K562 (cell line): ENCODE results near the gene FLT1. TPM values are rescaled to one million over a fixed set of nuclear protein-coding genes. Genes with fewer than 3 reads are reported as not detected.

Source experiments
- ATAC-seq: fragments of 200-7000 bp; cut with Tn5 transposase; 3 replicates; pipeline ENCODE4 v1.9.1; 2020; ENCODE audit warnings: moderate library complexity
- BruUV-seq: library from RNA; stranded (reverse); fragments of 400-500 nt; replicated peaks from 2 replicates; lab custom pipeline; 2021; lab: Mats Ljungman, UMichigan
- CTCF ChIA-PET: fragments of 300-600 bp; formaldehyde crosslinking; extraction: SDS; loops from one replicate; lab custom pipeline; 2021; ENCODE audit warnings: low intra/inter-chr PET ratio; lab: Yijun Ruan, JAX
- POLR2A ChIA-PET: fragments of 300-600, 350-650 bp; sonication (Branson Sonifier 250); formaldehyde crosslinking; extraction: SDS; loops from one replicate; lab custom pipeline; 2021; ENCODE audit warnings: antibody characterized with exemption, inconsistent platforms; lab: Yijun Ruan, JAX
- DNase-seq, 4 experiments: peaks; one replicate each; pipeline versions ENCODE4 v3.0.0 to v3.0.0-alpha.2; 2011 to 2018; ENCODE audit warnings: low spot score in 3 of 4, mixed read lengths in 3 of 4; ENCODE audit errors: extremely low read depth in 1 of 4
- FAIRE-seq: peaks from 2 replicates; lab custom pipeline; 2011; peaks lifted over from hg19 to GRCh38; lab: Jason Lieb, UNC
- H2AFZ ChIP-seq: 2 replicates; pipeline ENCODE4 v1.6.0; 2011; ENCODE audit warnings: low read depth, low read length, control low read depth, inconsistent platforms
- H3K27ac ChIP-seq: fragments of 200-600 bp; 3 replicates; pipeline ENCODE4 v1.8.0; 2011; ENCODE audit warnings: low read depth, mild to moderate bottlenecking, control low read depth, inconsistent platforms, low read length, moderate library complexity, mixed read lengths; ENCODE audit errors: extremely low read depth
- H3K27me3 ChIP-seq, 2 experiments: fragments of 300-600 bp in 1 of 2; 2 replicates in 1 of 2; 3 replicates in 1 of 2; pipeline versions ENCODE4 v1.6.0 to v1.8.0; 2011; ENCODE audit warnings: inconsistent platforms in 2 of 2, low read length in 2 of 2, mild to moderate bottlenecking in 1 of 2, mixed read lengths in 1 of 2, moderate library complexity in 1 of 2; ENCODE audit not compliant: control insufficient read depth in 2 of 2, insufficient read depth in 2 of 2
- H3K36me3 ChIP-seq: fragments of 300-600 bp; 3 replicates; pipeline ENCODE4 v1.8.0; 2011; ENCODE audit warnings: mild to moderate bottlenecking, low read length, inconsistent platforms; ENCODE audit not compliant: control insufficient read depth, insufficient read depth
- H3K4me1 ChIP-seq, 2 experiments: fragments of 200-600 bp in 1 of 2; replicated peaks in 1 of 2; 2 replicates in 1 of 2; 3 replicates in 1 of 2; pipeline versions ENCODE4 v1.5.1 to v1.8.0; 2011; ENCODE audit warnings: inconsistent platforms in 2 of 2, low read length in 2 of 2, mild to moderate bottlenecking in 1 of 2, mixed read lengths in 1 of 2, moderate library complexity in 1 of 2; ENCODE audit not compliant: control insufficient read depth in 2 of 2, insufficient read depth in 2 of 2
- H3K4me2 ChIP-seq: 2 replicates; pipeline ENCODE4 v1.6.1; 2011; ENCODE audit warnings: low read length, control low read depth, inconsistent platforms, mixed read lengths; ENCODE audit not compliant: insufficient read depth
- H3K4me3 ChIP-seq: fragments of 200-600 bp; sonication (generic), shearing (Covaris generic); 2 replicates; pipeline ENCODE4 v1.5.1; 2016; ENCODE audit warnings: control low read depth, inconsistent platforms
- H3K79me2 ChIP-seq: fragments of 200-600 bp; 3 replicates; pipeline ENCODE4 v1.8.0; 2011; ENCODE audit warnings: low read length, inconsistent platforms; ENCODE audit not compliant: control insufficient read depth, insufficient read depth
- H3K9ac ChIP-seq, 2 experiments: 2 replicates each; pipeline versions ENCODE4 v1.6.0 to v1.6.1; 2011; ENCODE audit warnings: low read depth in 2 of 2, low read length in 2 of 2, control low read depth in 1 of 2, inconsistent platforms in 1 of 2, mild to moderate bottlenecking in 1 of 2, mixed read lengths in 1 of 2; ENCODE audit not compliant: insufficient read depth in 1 of 2
- H3K9me1 ChIP-seq: one replicate; pipeline ENCODE4 v1.6.0; 2011; ENCODE audit warnings: inconsistent platforms, mild to moderate bottlenecking, low read length, moderate library complexity; ENCODE audit not compliant: control insufficient read depth, insufficient read depth
- H3K9me3 ChIP-seq: replicated peaks from 2 replicates; pipeline ENCODE4 v1.5.1; 2011; ENCODE audit warnings: low read depth, low read length, inconsistent platforms; ENCODE audit not compliant: control insufficient read depth, insufficient read depth
- H4K20me1 ChIP-seq: replicated peaks from 2 replicates; pipeline ENCODE4 v1.6.1; 2011; ENCODE audit warnings: low read length, inconsistent platforms, mixed read lengths; ENCODE audit not compliant: control insufficient read depth, insufficient read depth
- ARID3B ChIP-seq: fragments of 250-450 bp; sonication (Bioruptor Pico); IDR thresholded peaks from 2 replicates; pipeline ENCODE4 v1.4.0; 2020; ENCODE audit warnings: borderline replicate concordance
- KAT8 ChIP-seq: fragments of 450-650 bp; IDR thresholded peaks from 2 replicates; pipeline ENCODE4 v1.6.1; 2016; ENCODE audit warnings: low read depth, mild to moderate bottlenecking
- TBP ChIP-seq: optimal IDR thresholded peaks from 2 replicates; pipeline ENCODE3; 2011; ENCODE audit warnings: low read depth, low read length, improper control_type of control experiment
- ZNF184 ChIP-seq: sonication (generic); formaldehyde crosslinking; IDR thresholded peaks from 2 replicates; pipeline ENCODE4 v1.5.0; 2020; ENCODE audit warnings: missing genetic modification reagents
- ZNF707 ChIP-seq: fragments of 250-450 bp; sonication (Bioruptor Pico); conservative IDR thresholded peaks from 2 replicates; pipeline ENCODE4 v1.8.0; 2022; ENCODE audit warnings: inconsistent platforms, mild to moderate bottlenecking, moderate library complexity
- WGBS: fragments of 100-300 bp; shearing (Covaris generic); methylation state at CpG from one replicate; pipeline ENCODE4 v1.1.6; 2016; ENCODE audit warnings: low coverage, mixed read lengths; ENCODE audit not compliant: insufficient coverage; ENCODE audit errors: missing lambda C conversion rate; 5-methylcytosine and 5-hydroxymethylcytosine counted together
- in situ Hi-C: fragments of 300-500 bp; cut with MboI; formaldehyde crosslinking; loops from 4 replicates; pipeline ENCODE4 v1.15.0; 2018; ENCODE audit warnings: inconsistent platforms, mixed read lengths
- intact Hi-C: fragments of 100-400 bp; cut with micrococcal nuclease; formaldehyde crosslinking; loops from 2 replicates; pipeline ENCODE4 v1.14.2; 2022
- polyA plus RNA-seq, 8 experiments: library from polyadenylated mRNA; depleted of rRNA in 4 of 8; stranded (reverse) in 5 of 8; unstranded in 3 of 8; fragments of >200 nt; fragmentation: Nextera tagmentation in 2 of 8; fragmentation: Illumina TruSeq in 1 of 8; extraction: Ambion mirVana in 2 of 8; extraction: Trizol in 1 of 8; gene quantifications; 2 replicates each; pipeline versions ENCODE4 v1.2.1 to v1.2.3, GENCODE V29; 2011 to 2014; ENCODE audit warnings: inconsistent platforms in 1 of 8, missing spikeins in 1 of 8
- total RNA-seq, 7 experiments: library from RNA; depleted of rRNA in 6 of 7; stranded (reverse); fragments of >200 nt in 6 of 7; fragmentation: Illumina TruSeq in 2 of 7; extraction: Trizol in 2 of 7; gene quantifications; 2 replicates each; pipeline versions ENCODE4 v1.2.1 to v1.2.3, GENCODE V29; 2011 to 2021; ENCODE audit warnings: low replicate concordance in 1 of 7

FLT1 gene
- total and polyA plus RNA-seq, 9 of the 15 experiments (the other 6 are each of a cell fraction or from before 2014, with no cell fraction given), result 0.01 to 2.0 (median 0.22) TPM

GRCh38 chr13:28344163-28344562 is 150.8 kb downstream of the FLT1 start:
- Histone ChIP-seq H2AFZ (no peak overlapping the region), H3K36me3 (no peaks in the 10 kb centered on the region), H3K79me2 (no peaks in the 10 kb centered on the region), H3K4me3 (no peak overlapping the region), H3K4me1 (peaks cover 0 to 3% of the 10 kb centered on the region in 2 experiments; a peak in 2 of 5 replicates), H3K27ac (no peak overlapping the region), H3K27me3 (peaks cover 0 to 2% of the 10 kb centered on the region in 2 experiments; a peak in 1 of 5 replicates), H3K9ac (no peak overlapping the region), H4K20me1 (no peaks in the 10 kb centered on the region), H3K9me1 (no peaks in the 10 kb centered on the region), H3K4me2 (no peak overlapping the region), H3K9me3 (no peaks in the 10 kb centered on the region)
- TF ChIP-seq ZNF707 (CRISPR knock-in tag) (no peak), ARID3B (CRISPR knock-in tag) (no peak), ZNF184 (no peak), TBP (no peak), KAT8 (no peak)
- CTCF ChIA-PET, result no interaction called here
- ATAC-seq, result no peak
- FAIRE-seq, result no peak
- 22% methylated on average over 3 of the region's 3 CpGs for WGBS
- intact Hi-C loops (no loop called here), in situ Hi-C loops (no loop called here)
- POLR2A ChIA-PET, result no interaction called here
- DNase-seq, result no peak
- no TSS peak for BruUV-seq
